GM18951 (cell line): ENCODE measurements around the gene MAN2C1.
"Not testable (repeated sequence)": the region's sequence is repeated elsewhere in the genome, so short reads cannot be mapped to it uniquely, and the experiment has no call there.

Experiments used
- POLR2A ChIP-seq: IDR thresholded peaks from 4 replicates; pipeline ENCODE4 v1.6.1; 2011; ENCODE audit warnings: mild to moderate bottlenecking; ENCODE audit not compliant: insufficient read length, insufficient read depth; ENCODE audit errors: extremely low read depth
- in situ Hi-C: fragments of 300-500 bp; cut with MboI; formaldehyde crosslinking; loops from one replicate; pipeline ENCODE4 v1.12.0; 2022; ENCODE audit warnings: low sequenced_read_pairs, mixed read lengths, inconsistent platforms; ENCODE audit not compliant: unreplicated experiment

MAN2C1 gene

GRCh38 chr15:75348034-75348561 lies 20.3 kb downstream of the MAN2C1 start:
- in situ Hi-C loops = no loop called here
- no peak for TF ChIP-seq POLR2A

- in situ Hi-C loops = no loop called here
- TF ChIP-seq POLR2A = no peak
These were observed 21.0 kb downstream of the MAN2C1 start for GRCh38 chr15:75347222-75348033.

GRCh38 chr15:75346796-75347221 lies 21.6 kb downstream of the MAN2C1 start, which contains the start of gene NEIL1:
Gene NEIL1, plus strand, starts transcription at chr15:75347039. Its CDS starts 1,867 bp downstream, at chr15:75348906.
- in situ Hi-C loops = no loop called here
- TF ChIP-seq POLR2A = no peak

GRCh38 chr15:75343953-75344352 lies 24.5 kb downstream of the MAN2C1 start:
- in situ Hi-C loops = not testable (repeated sequence)

- TF ChIP-seq POLR2A = no peak
- in situ Hi-C loops = no loop called here
These were observed 26.2 kb downstream of the MAN2C1 start for GRCh38 chr15:75342221-75342620.

- no peak for TF ChIP-seq POLR2A
- in situ Hi-C loops = no loop called here
These were observed 28.7 kb downstream of the MAN2C1 start for GRCh38 chr15:75339531-75340240.

- no peak for TF ChIP-seq POLR2A
- in situ Hi-C loops = no loop called here
These were observed 29.7 kb downstream of the MAN2C1 start for GRCh38 chr15:75338661-75339240.

GRCh38 chr15:75335705-75336355 lies 32.6 kb downstream of the MAN2C1 start, which contains the start of gene COMMD4:
Gene COMMD4, plus strand, starts transcription at chr15:75336063. Its CDS starts 27 bp downstream, at chr15:75336090.
- peak; percentile 63 for TF ChIP-seq POLR2A
- in situ Hi-C loops = no loop called here

- no peak for TF ChIP-seq POLR2A
- in situ Hi-C loops = no loop called here
These were observed 33.1 kb downstream of the MAN2C1 start for GRCh38 chr15:75335313-75335704.

- in situ Hi-C loops = not testable (repeated sequence)
These were observed 34.6 kb downstream of the MAN2C1 start for GRCh38 chr15:75333654-75334419.

- in situ Hi-C loops = not testable (repeated sequence)
These were observed 36.3 kb downstream of the MAN2C1 start for GRCh38 chr15:75332093-75332492.

- in situ Hi-C loops = no loop called here
- no peak for TF ChIP-seq POLR2A
These were observed 38.8 kb downstream of the MAN2C1 start for GRCh38 chr15:75329571-75329970.
